Measurements from ENCODE around the gene FOXF2. TPM values are rescaled to one million over a fixed set of nuclear protein-coding genes. Genes with fewer than 3 reads are reported as not detected.

FOXF2 gene
- total RNA-seq, 6 experiments from 2014 or later: 15.4 to 31.8 (median 29.5) TPM

DNA sequence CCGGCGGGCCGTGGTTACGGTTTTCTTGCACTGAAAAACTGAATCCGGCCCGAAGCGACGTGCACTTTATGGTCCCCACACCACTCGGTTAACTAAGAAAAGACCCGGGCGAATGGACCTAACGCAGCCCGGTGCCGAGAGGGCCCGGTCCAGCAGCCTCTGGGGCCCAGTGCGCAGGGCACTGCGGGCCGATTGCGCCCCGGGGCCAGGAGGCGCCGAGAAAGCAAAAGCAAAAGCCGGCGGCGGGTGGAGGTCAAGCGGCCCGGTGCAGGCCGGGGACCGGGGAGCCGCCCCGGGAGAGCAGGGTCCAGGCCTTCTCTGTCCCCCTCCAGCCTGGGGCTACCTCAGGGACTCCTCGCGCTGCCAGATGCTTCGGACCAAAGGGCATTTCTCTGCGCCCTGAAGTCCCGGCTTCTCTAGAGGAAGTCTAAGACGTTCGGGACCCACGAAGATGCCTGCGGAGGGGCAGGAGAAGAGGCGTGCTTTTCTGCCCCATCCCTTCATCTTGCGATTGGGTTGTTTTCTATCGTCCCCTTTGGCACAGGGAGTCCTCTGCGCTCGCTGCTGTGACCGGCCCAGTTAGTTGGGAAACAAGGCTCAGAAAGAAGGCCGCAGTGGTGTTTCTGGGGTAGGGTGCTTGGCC lies 4.4 kb downstream of the FOXF2 start:
- H3K36me3 Mint-ChIP-seq (ENCODE audit: low read depth): peaks cover 38% of the 10 kb centered on the region
- H3K27ac Mint-ChIP-seq: peak overlapping the region; percentile 90
- H3K4me3 Mint-ChIP-seq: peak overlapping the region; percentile 93
- DNase-seq: no peak
- no peaks in the 10 kb centered on the region for H3K9me3 Mint-ChIP-seq
- TF ChIP-seq, protein P1, sequence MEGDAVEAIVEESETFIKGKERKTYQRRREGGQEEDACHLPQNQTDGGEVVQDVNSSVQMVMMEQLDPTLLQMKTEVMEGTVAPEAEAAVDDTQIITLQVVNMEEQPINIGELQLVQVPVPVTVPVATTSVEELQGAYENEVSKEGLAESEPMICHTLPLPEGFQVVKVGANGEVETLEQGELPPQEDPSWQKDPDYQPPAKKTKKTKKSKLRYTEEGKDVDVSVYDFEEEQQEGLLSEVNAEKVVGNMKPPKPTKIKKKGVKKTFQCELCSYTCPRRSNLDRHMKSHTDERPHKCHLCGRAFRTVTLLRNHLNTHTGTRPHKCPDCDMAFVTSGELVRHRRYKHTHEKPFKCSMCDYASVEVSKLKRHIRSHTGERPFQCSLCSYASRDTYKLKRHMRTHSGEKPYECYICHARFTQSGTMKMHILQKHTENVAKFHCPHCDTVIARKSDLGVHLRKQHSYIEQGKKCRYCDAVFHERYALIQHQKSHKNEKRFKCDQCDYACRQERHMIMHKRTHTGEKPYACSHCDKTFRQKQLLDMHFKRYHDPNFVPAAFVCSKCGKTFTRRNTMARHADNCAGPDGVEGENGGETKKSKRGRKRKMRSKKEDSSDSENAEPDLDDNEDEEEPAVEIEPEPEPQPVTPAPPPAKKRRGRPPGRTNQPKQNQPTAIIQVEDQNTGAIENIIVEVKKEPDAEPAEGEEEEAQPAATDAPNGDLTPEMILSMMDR (IDR thresholded peaks at IDR 0.05): no peak
- H3K4me1 Mint-ChIP-seq (ENCODE audit: low read depth): peaks cover 39% of the 10 kb centered on the region
- H3K27me3 Mint-ChIP-seq (ENCODE audit: insufficient read depth): peaks cover under 1% of the 10 kb centered on the region

DNA sequence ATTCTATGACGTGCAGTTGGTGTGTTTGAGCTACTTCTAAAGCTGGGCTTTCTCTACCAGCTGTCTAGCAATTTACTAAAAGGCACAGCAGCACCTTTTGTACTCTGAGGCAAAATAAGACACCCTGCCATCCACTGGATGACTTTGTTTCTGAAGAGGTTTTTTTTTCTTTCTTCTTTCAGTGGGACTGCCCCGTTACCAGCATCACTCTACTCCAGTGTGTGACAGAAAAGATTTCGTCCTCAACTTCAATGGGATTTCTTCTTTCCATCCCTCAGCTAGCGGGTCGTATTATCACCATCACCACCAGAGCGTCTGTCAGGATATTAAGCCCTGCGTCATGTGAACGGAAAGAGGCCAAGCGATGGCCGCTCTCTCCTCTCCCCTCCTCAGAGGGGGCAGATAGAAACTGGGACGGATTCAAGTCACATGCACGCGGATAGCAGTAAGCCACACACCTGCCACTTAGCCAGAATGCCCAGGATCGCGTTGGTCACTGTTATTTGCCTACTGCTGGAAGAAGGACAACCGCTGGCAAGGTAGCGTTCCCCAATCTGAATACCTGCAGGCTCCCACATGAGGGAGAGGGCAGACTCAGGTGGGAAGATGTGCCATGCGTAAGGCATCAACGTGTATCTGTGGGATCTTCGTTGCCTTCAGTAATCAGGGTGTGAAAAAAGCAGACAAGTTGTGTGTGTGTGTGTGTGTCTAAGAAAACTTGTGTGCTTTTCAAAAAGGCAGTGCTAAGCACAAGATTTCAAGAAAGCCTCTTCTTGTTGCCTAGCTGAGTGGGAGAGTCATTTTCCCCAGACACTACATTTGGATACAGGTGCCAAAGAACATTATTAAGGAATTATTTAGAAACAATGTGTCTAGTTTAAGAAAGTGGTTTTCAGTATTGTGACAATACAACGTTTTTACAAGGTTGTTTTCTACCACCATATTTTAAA lies 5.4 kb downstream of the FOXF2 start:
- peaks cover 38% of the 10 kb centered on the region for H3K36me3 Mint-ChIP-seq (ENCODE audit: low read depth)
- DNase-seq: peak; percentile 27
- no peaks in the 10 kb centered on the region; the same call in none of the 2 replicates for H3K27me3 Mint-ChIP-seq (ENCODE audit: insufficient read depth)
- TF ChIP-seq, protein P1 (IDR thresholded peaks at IDR 0.05): 0 out of 2 replicates have a peak, but pooled peaks have one; percentile 7
- peak overlapping the region; percentile 83 for H3K27ac Mint-ChIP-seq
- H3K9me3 Mint-ChIP-seq: no peaks in the 10 kb centered on the region
- peaks cover 41% of the 10 kb centered on the region for H3K4me1 Mint-ChIP-seq (ENCODE audit: low read depth)
- peak overlapping the region; percentile 93 for H3K4me3 Mint-ChIP-seq

DNA sequence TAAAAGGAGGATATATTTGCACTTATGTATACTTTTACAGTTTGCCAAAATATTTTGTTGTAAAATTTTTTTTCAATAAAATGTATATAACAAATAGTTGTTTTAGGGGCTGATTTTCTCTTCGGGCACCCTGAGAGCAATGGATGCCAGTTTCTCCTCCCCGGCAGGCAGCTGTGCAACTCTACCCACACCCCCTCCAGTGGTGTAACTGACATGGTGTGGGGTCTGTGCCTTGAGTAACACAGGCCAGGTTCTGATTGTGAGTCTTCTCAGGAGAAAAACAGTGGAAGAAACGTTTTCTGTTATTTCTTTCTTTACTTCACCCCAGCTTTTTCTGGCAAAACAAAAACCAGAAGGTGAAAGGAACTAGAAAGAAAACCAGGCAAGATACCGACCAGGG lies 6.1 kb downstream of the FOXF2 start:
- no peak for DNase-seq
- Mint-ChIP-seq H3K9me3 (no peaks in the 10 kb centered on the region), H3K4me3 (peak overlapping the region; percentile 93), H3K4me1 (ENCODE audit: low read depth) (peaks cover 41% of the 10 kb centered on the region), H3K36me3 (ENCODE audit: low read depth) (peaks cover 38% of the 10 kb centered on the region), H3K27ac (peak overlapping the region; percentile 83), H3K27me3 (ENCODE audit: insufficient read depth) (no peaks in the 10 kb centered on the region; the same call in 1 of the 2 replicates)
- TF ChIP-seq, protein P1 (IDR thresholded peaks at IDR 0.05): peak; percentile 30; the same call in 1 of the 2 replicates

DNA sequence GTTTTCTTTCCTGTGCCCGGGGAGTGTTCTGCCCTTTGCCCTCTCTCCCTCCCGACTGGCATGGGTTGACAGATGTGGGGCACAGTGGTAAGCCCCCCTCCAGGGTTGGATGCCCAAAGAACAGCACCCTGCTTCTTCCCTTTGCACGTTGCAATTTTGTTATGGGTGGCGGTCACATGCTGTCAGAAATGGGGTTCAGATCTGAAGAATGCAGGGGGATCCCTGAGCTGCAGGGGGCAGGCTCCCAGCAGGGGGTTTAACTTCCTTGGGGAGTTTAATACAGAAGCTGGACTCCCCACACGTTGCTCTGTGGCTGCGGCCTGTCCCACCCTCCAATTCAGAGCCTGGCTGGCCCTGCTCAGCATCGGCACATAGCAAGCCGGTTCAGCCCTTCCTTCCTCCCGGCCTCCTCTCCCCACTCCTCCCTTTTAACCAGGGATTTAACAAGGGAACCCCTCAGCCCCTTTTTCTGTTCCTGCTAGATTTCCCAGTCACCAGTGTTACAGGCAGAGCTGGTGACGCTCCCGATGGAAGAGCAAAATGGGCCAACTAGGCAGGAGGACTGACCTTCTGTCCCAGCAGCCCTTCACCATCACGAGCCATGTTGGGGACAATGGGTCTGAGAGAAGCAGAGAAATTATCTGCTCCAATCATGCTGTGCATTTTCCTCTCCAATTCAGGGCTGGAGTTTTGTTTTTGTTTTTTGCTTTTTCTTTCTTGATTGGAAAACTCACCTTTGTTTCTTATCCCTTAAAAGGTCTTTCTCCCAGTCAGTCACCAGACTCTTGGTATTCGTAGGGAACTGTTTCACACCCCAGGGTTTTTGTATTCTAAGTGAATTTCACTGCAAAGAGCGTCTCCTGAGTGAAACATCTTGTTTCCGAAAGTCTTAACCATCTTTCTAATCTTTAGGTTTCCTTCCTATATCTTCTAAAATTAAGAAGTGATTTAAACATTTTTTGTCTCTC lies 6.8 kb downstream of the FOXF2 start:
- peaks cover 34% of the 10 kb centered on the region for H3K36me3 Mint-ChIP-seq (ENCODE audit: low read depth)
- TF ChIP-seq, protein P1 (IDR thresholded peaks at IDR 0.05): no peak; the same call in 1 of the 2 replicates
- H3K27ac Mint-ChIP-seq: peak overlapping the region; percentile 77

More for the DNA sequence above, 6.8 kb downstream of the FOXF2 start:
- Mint-ChIP-seq H3K4me3 (peak overlapping the region; percentile 93), H3K9me3 (no peaks in the 10 kb centered on the region), H3K4me1 (ENCODE audit: low read depth) (peaks cover 41% of the 10 kb centered on the region), H3K27me3 (ENCODE audit: insufficient read depth) (no peaks in the 10 kb centered on the region; the same call in 1 of the 2 replicates)
- no peak for DNase-seq
